GM23338 (cell line): Measurements from ENCODE around the gene CLDN20. TPM values are rescaled to one million over a fixed set of nuclear protein-coding genes. Genes with fewer than 3 reads are reported as not detected.

Experiments used
- ATAC-seq: fragments of 200-7000 bp; cut with Tn5 transposase; 3 replicates; pipeline ENCODE4 v1.9.1; 2020
- DNase-seq: peaks from one replicate; pipeline ENCODE4 v3.0.0-alpha.2; 2015; ENCODE audit warnings: low spot score
- H2AFZ ChIP-seq: fragments of 200-600 bp; sonication (generic); 2 replicates; pipeline ENCODE4 v1.8.0; 2016; ENCODE audit warnings: antibody characterized with exemption, mild to moderate bottlenecking, moderate library complexity
- H3F3A ChIP-seq: fragments of 200-600 bp; sonication (generic); replicated peaks from 2 replicates; pipeline ENCODE4 v1.8.0; 2017; ENCODE audit warnings: antibody characterized with exemption, mixed run types, low read depth
- H3K27ac ChIP-seq: fragments of 200-600 bp; sonication (generic); 2 replicates; pipeline ENCODE4 v1.6.1; 2016; ENCODE audit warnings: low read depth
- H3K27me3 ChIP-seq: fragments of 200-600 bp; sonication (generic); 2 replicates; pipeline ENCODE4 v1.8.0; 2016; ENCODE audit warnings: mild to moderate bottlenecking, mixed run types, moderate library complexity; ENCODE audit not compliant: insufficient read depth
- H3K36me3 ChIP-seq: fragments of 200-600 bp; sonication (generic); 2 replicates; pipeline ENCODE4 v1.8.0; 2016; ENCODE audit warnings: mild to moderate bottlenecking; ENCODE audit not compliant: insufficient read depth
- H3K4me1 ChIP-seq: fragments of 200-600 bp; sonication (generic); 2 replicates; pipeline ENCODE4 v1.8.0; 2016; ENCODE audit warnings: mild to moderate bottlenecking, moderate library complexity; ENCODE audit not compliant: insufficient read depth
- H3K4me2 ChIP-seq: fragments of 200-600 bp; sonication (generic); 2 replicates; pipeline ENCODE4 v1.7.1; 2017; ENCODE audit warnings: mixed run types
- H3K4me3 ChIP-seq: fragments of 200-600 bp; sonication (generic); 2 replicates; pipeline ENCODE4 v1.6.1; 2016; ENCODE audit warnings: mixed run types
- H3K79me2 ChIP-seq: fragments of 200-600 bp; sonication (generic); replicated peaks from 2 replicates; pipeline ENCODE4 v1.8.0; 2017; ENCODE audit warnings: mild to moderate bottlenecking; ENCODE audit not compliant: insufficient read depth
- H3K9me2 ChIP-seq: fragments of 200-600 bp; sonication (generic); 2 replicates; pipeline ENCODE4 v1.8.0; 2017; ENCODE audit not compliant: insufficient read depth
- H4K20me1 ChIP-seq: fragments of 200-600 bp; sonication (generic); replicated peaks from 2 replicates; pipeline ENCODE4 v1.8.0; 2017; ENCODE audit warnings: mild to moderate bottlenecking; ENCODE audit not compliant: insufficient read depth
- H3K27ac Mint-ChIP-seq: 2 replicates; pipeline ENCODE4 v1.8.0; 2020; ENCODE audit warnings: inconsistent platforms, mild to moderate bottlenecking, moderate library complexity, mixed read lengths
- H3K27me3 Mint-ChIP-seq: 3 replicates; pipeline ENCODE4 v1.8.0; 2022; ENCODE audit warnings: low read depth, mild to moderate bottlenecking, moderate library complexity, mixed read lengths, inconsistent platforms; ENCODE audit not compliant: insufficient read depth, poor library complexity
- H3K36me3 Mint-ChIP-seq: 3 replicates; pipeline ENCODE4 v1.8.0; 2021; ENCODE audit warnings: low read depth, mild to moderate bottlenecking, inconsistent platforms, moderate library complexity, mixed read lengths
- H3K4me1 Mint-ChIP-seq: 3 replicates; pipeline ENCODE4 v1.8.0; 2020; ENCODE audit warnings: mild to moderate bottlenecking, inconsistent platforms, mixed read lengths
- H3K4me3 Mint-ChIP-seq: 3 replicates; pipeline ENCODE4 v1.8.0; 2021; ENCODE audit warnings: moderate library complexity, mild to moderate bottlenecking, inconsistent platforms, mixed read lengths
- H3K9me3 Mint-ChIP-seq: 3 replicates; pipeline ENCODE4 v1.8.0; 2020; ENCODE audit warnings: moderate library complexity, mild to moderate bottlenecking, inconsistent platforms, mixed read lengths
- CREB1 ChIP-seq: fragments of 250-450 bp; sonication (Bioruptor Pico); IDR thresholded peaks from 2 replicates; pipeline ENCODE4 v1.5.0; 2020; ENCODE audit warnings: low read depth, mild to moderate bottlenecking, moderate library complexity
- CTCF ChIP-seq, 2 experiments: fragments of 200-600 bp in 1 of 2; sonication (generic) in 1 of 2; conservative IDR thresholded peaks; 2 replicates each; pipeline versions ENCODE4 v1.5.1 to v1.6.1; 2016 to 2017; ENCODE audit warnings: antibody characterized with exemption in 2 of 2, low read depth in 2 of 2, mild to moderate bottlenecking in 2 of 2, moderate library complexity in 1 of 2
- ETS1 ChIP-seq: IDR thresholded peaks from 2 replicates; pipeline ENCODE4 v1.6.1; 2016; ENCODE audit warnings: antibody characterized with exemption
- EZH2 ChIP-seq: fragments of 200-600 bp; sonication (generic); IDR thresholded peaks from one replicate; pipeline ENCODE4 v1.8.0; 2017; ENCODE audit warnings: antibody characterized with exemption, mild to moderate bottlenecking, low read depth; ENCODE audit not compliant: unreplicated experiment
- EZH2phosphoT487 ChIP-seq: fragments of 200-600 bp; sonication (generic); IDR thresholded peaks from one replicate; pipeline ENCODE4 v1.8.1; 2018; ENCODE audit warnings: antibody characterized with exemption; ENCODE audit not compliant: unreplicated experiment
- JUNB ChIP-seq: IDR thresholded peaks from one replicate; pipeline ENCODE4 v1.6.1; 2016; ENCODE audit warnings: antibody characterized with exemption; ENCODE audit not compliant: unreplicated experiment
- NANOG ChIP-seq: IDR thresholded peaks from 2 replicates; pipeline ENCODE4 v1.6.1; 2016; ENCODE audit warnings: antibody characterized with exemption, borderline replicate concordance
- POLR2AphosphoS5 ChIP-seq: IDR thresholded peaks from 2 replicates; pipeline ENCODE4 v1.6.1; 2016; ENCODE audit warnings: antibody characterized with exemption, low read depth
- REST ChIP-seq: IDR thresholded peaks from one replicate; pipeline ENCODE4 v1.6.1; 2018; ENCODE audit warnings: antibody characterized with exemption; ENCODE audit not compliant: unreplicated experiment
- ZNF114 ChIP-seq: fragments of 250-450 bp; sonication (Bioruptor Pico); IDR thresholded peaks from 2 replicates; pipeline ENCODE4 v1.5.0; 2020; ENCODE audit warnings: mild to moderate bottlenecking, moderate library complexity
- ZNF331 ChIP-seq: fragments of 250-450 bp; sonication (Bioruptor Pico); IDR thresholded peaks from 2 replicates; pipeline ENCODE4 v1.5.0; 2020; ENCODE audit warnings: low read depth, mild to moderate bottlenecking, moderate library complexity
- ZNF462 ChIP-seq: fragments of 250-450 bp; sonication (Bioruptor Pico); IDR thresholded peaks from 2 replicates; pipeline ENCODE4 v1.5.0; 2020; ENCODE audit warnings: mild to moderate bottlenecking, moderate library complexity
- polyA plus RNA-seq: library from polyadenylated mRNA; unstranded; fragments of >200 nt; fragmentation: Nextera tagmentation; extraction: Ambion mirVana; gene quantifications from 2 replicates; pipeline ENCODE4 v1.2.1, GENCODE V29; 2016
- total RNA-seq: library from RNA; depleted of rRNA; stranded (reverse); fragments of >200 nt; shearing (Covaris generic); gene quantifications from 2 replicates; pipeline ENCODE4 v1.2.3, GENCODE V29; 2014

CLDN20 gene
- total and polyA plus RNA-seq, 2 experiments from 2014 or later = 0.23 TPM; not detected in 1

- ATAC-seq = no peak
Observed at GRCh38 chr6:155224618-155225017, 39.2 kb upstream of the CLDN20 start.

More at GRCh38 chr6:155224618-155225017, 39.2 kb upstream of the CLDN20 start:
- peaks cover 1% of the 10 kb centered on the region; the same call in 1 of the 3 replicates for H3K9me3 Mint-ChIP-seq
- Histone ChIP-seq H3K9me2 (no peaks in the 10 kb centered on the region), H3K79me2 (no peaks in the 10 kb centered on the region), H3F3A (no peaks in the 10 kb centered on the region), H2AFZ (no peak overlapping the region), H3K27ac (no peak overlapping the region), H3K4me3 (no peak overlapping the region), H3K4me2 (no peak overlapping the region), H3K36me3 (no peaks in the 10 kb centered on the region), H3K27me3 (no peaks in the 10 kb centered on the region), H4K20me1 (no peaks in the 10 kb centered on the region), H3K4me1 (peaks cover 10% of the 10 kb centered on the region; the same call in 1 of the 2 replicates)
- no peak overlapping the region for H3K27ac Mint-ChIP-seq
- TF ChIP-seq CREB1 (CRISPR knock-in tag) = no peak
- TF ChIP-seq NANOG = no peak
- TF ChIP-seq EZH2 = no peak
- TF ChIP-seq REST = no peak
- no peak for TF ChIP-seq CTCF (conservative IDR thresholded peaks at IDR 0.05; ENCODE audit: low read depth in 2 of 2)
- no peak for TF ChIP-seq POLR2AphosphoS5
- no peak for TF ChIP-seq ZNF462 (CRISPR knock-in tag)
- no peak for TF ChIP-seq EZH2phosphoT487
- no peak for TF ChIP-seq JUNB
- no peak for TF ChIP-seq ZNF331
- no peak for TF ChIP-seq ETS1
- no peak for TF ChIP-seq ZNF114
- no peak for DNase-seq
- no peak overlapping the region for H3K4me3 Mint-ChIP-seq
- H3K36me3 Mint-ChIP-seq = peaks cover 9% of the 10 kb centered on the region
- peaks cover 2% of the 10 kb centered on the region for H3K27me3 Mint-ChIP-seq
- peaks cover 40% of the 10 kb centered on the region for H3K4me1 Mint-ChIP-seq
